ENCODE data around the gene KIF1C.
"Not testable (repeated sequence)": the region's sequence is repeated elsewhere in the genome, so short reads cannot be mapped to it uniquely, and the experiment has no call there.

The KIF1C gene

DNA sequence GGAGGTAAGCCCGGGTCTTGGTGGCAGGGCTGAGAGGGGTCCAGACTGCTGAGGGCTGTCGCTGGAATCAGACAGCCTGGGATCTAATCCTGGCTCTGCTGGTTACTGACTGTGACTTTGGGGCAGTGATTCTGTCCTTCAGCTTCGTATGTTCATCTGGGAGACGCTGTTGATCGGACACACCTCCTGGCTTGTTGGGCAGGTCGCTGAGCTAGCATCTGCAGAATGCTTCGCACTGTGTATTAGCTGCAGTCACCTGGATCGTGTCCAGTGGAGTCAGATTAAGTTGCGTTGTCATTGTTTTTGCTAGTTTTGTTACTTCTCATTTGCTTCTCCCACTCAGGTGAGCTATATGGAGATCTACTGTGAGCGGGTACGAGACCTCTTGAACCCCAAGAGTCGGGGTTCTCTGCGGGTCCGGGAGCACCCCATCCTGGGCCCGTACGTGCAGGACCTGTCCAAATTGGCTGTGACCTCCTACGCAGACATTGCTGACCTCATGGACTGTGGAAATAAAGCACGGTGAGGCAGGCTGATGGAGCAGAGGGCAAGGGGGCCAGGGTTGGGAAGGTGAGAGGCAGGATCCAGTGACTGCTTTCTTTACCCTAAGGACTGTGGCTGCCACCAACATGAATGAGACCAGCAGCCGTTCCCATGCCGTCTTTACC is 4.5 kb downstream of the KIF1C start:
- no peak for DNase-seq

GRCh38 chr17:5003214-5003867 is 5.6 kb downstream of the KIF1C start:
- DNase-seq, result no peak

DNA sequence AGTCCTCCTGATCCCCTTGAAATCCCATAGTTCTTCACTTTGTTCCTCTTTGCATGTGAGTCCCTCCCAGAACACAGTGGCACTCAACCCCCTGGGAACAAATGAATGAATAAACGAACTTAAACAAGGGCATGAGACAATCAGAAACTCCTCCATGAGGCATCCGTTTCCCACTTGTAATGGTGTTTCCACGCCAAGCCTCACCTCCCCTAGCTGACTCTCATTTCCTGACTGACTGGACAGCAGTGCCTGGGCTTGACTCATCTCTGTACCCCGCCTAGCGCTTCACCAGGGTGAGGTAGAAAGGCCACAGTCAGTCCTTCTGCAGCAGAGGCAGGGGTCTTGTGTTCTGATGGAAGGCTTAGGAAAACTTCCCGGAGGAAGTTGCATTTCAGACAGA is 14.2 kb downstream of the KIF1C start:
- no peak for DNase-seq

DNA sequence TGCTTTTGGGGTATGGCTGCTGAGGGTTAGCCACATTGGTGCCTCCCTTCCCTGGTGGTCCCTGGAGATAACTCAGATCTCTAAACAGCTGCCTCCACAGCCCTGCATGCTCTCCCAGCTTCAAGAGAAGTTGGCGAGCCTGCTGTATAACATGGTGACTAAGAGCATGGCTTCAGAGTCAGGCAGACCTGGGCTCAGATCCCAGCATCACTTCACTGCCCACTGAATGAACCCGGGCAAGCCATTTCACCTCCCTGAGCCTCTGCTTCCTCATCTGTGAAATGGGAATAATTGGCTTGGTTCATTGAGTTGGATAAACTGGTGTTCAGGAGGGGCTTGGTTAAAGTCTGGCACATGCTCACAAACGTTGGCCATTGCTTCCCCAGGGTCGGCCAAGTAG is 16.6 kb downstream of the KIF1C start:
- DNase-seq, result no peak

DNA sequence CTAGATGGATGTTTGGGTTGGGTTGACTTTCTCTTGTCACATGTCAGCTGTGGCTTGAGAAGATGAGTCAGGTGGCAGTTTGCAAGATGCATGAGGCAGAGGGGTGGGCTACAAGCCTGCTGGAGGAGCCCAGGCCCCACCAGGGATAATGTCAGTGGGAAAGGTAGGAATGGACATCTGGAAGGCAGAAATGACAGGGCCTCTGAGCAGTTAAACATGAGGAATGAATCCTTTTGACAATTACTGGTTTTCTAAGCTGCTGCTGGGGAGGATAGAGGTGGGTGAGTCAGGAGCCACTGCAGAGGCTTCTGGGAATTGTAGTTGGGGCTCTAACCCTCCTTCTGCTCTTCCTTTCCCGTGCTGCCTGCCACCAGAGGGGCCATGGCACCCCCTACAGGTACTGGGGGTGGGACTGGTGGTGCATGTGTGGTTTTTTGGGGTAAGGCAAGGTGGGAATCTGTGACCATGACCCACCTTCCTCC is 21.8 kb downstream of the KIF1C start:
- DNase-seq, result no peak

DNA sequence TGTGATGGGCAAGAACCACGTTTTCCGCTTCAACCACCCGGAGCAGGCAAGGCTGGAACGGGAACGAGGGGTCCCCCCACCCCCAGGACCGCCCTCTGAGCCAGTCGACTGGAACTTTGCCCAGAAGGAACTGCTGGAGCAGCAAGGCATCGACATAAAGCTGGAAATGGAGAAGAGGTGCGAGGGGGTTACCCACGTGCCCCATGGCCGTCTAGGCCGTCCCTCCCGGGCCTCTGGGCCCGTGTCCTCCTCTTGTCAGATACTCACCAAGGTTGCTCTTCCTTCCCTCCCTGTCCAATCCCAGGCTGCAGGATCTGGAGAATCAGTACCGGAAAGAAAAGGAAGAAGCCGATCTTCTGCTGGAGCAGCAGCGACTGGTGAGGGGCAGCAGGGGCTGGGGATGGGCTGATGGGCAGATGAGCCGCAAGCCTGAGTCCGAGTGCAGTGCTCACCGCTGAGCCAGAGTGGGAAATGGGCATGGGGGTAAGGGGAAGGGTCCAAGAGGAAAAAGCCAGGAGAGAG is 22.8 kb downstream of the KIF1C start:
- no peak for DNase-seq

GRCh38 chr17:5022171-5022711 is 24.5 kb downstream of the KIF1C start:
- DNase-seq, result no peak

DNA sequence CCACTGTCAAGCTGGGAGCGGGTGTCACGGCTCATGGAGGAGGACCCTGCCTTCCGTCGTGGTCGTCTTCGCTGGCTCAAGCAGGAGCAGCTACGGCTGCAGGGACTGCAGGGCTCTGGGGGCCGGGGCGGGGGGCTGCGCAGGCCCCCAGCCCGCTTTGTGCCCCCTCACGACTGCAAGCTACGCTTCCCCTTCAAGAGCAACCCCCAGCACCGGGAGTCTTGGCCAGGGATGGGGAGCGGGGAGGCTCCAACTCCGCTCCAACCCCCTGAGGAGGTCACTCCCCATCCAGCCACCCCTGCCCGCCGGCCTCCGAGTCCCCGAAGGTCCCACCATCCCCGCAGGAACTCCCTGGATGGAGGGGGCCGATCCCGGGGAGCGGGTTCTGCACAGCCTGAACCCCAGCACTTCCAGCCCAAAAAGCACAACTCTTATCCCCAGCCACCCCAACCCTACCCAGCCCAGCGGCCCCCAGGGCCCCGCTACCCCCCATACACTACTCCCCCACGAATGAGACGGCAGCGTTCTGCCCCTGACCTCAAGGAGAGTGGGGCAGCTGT is 25.9 kb downstream of the KIF1C start:
- DNase-seq, result no peak

- DNase-seq, result no peak
Observed at GRCh38 chr17:5024604-5025003, 26.9 kb downstream of the KIF1C start.

- DNase-seq, result no peak
Observed at GRCh38 chr17:5027299-5027698, 29.5 kb downstream of the KIF1C start.

DNA sequence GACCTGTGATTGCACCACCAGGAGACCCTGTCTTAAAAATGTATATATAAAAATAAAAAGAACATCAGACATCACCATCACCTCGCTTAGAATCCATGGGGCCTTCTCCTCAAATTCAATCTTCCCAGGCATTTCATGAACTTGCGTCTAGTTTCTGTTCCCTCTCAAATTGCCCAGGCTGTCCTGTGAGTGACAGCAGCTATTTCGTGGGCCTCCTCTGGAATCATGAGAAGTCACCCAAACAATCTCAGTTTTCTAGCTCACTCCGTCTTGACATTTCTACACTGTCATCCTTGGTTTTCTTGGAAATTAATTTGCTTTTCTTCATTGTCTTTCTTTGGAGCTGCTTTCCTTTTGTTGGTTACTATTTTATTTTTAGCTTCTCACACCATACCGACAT is 30.2 kb downstream of the KIF1C start:
- no peak for DNase-seq

GRCh38 chr17:5030168-5030567 is 32.4 kb downstream of the KIF1C start:
- not testable (repeated sequence) for DNase-seq

GRCh38 chr17:5031365-5032082 is 33.8 kb downstream of the KIF1C start:
- peak in 1 of 2 experiments; percentile 12 for DNase-seq

DNA sequence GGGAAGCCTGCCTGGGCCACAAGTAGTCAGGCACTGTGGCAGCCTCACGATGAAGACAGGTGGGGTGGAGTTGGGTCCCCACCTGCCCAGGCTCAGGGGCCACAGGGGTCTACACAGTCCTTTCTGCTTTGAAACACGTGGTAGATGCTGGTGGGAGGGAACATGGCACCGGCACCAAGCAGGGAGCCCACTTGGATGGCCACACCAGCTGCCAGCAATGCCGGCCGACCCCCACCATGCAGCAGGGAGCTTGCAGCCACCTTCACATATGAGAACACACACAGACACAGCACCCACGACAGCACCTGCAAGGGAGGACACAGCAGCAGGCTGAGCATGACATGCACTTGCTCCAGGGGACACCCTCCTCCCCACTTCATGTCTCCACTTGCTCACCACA is 35.1 kb downstream of the KIF1C start:
- no peak for DNase-seq

DNA sequence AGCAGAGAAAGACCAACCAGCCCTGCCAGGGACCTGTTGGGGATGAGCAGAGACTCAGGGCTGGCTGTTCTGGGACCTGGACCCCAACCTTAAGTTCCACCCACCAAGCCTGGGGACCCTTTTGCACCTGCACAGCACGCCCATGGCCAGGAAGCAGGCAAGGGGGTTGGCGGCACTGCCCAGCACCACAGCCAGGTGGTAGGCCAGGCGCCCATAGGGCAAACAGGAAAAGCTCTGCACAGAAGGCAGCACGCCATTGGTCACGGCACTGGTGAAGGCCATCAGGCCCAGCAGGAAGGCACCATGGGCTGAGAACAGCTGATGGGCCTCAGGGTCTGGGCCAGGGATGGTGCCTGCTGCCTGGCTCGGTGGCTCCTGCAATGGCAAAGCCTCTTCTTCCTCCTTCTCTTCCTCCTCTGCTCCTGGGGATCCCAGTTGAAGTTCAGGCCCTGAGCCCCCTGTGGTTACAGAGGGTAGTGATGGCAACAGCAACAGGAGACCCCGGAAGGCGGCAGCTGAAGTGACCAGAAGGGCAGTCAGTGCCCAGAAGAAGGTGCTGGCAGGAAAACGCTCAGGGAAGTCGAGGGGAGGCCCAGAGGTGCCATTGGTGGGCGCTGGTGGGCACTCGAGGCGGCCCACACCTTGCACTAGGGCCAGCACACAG is 35.7 kb downstream of the KIF1C start:
- DNase-seq, result no peak

DNA sequence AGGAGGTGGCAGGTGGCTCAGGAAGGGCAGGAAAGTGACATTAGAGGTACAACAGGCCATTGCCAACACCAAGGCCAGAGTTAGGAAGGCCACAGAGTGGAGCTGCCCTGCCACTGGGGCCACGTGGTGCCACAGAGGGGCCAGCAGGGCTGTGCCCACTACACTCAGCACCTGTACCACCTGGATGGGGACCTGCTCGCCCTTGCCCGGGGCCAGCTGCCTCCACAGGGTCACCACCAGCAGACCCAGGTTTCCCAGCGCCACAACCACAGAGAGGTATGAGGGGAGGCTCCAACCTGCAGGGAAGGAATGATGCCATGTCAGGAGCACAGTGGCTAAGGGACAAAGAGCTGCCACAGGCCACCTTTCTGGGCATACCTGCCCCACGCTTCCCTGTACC is 36.3 kb downstream of the KIF1C start:
- no peak for DNase-seq

GRCh38 chr17:5034651-5035050 is 36.9 kb downstream of the KIF1C start:
- DNase-seq, result no peak

- DNase-seq, result no peak
Observed at GRCh38 chr17:5035315-5035714, 37.6 kb downstream of the KIF1C start, which contains the start of gene SLC52A1. SLC52A1 (minus strand) TSS chr17:5035426; CDS start chr17:5034606, 820 bp downstream.

DNA sequence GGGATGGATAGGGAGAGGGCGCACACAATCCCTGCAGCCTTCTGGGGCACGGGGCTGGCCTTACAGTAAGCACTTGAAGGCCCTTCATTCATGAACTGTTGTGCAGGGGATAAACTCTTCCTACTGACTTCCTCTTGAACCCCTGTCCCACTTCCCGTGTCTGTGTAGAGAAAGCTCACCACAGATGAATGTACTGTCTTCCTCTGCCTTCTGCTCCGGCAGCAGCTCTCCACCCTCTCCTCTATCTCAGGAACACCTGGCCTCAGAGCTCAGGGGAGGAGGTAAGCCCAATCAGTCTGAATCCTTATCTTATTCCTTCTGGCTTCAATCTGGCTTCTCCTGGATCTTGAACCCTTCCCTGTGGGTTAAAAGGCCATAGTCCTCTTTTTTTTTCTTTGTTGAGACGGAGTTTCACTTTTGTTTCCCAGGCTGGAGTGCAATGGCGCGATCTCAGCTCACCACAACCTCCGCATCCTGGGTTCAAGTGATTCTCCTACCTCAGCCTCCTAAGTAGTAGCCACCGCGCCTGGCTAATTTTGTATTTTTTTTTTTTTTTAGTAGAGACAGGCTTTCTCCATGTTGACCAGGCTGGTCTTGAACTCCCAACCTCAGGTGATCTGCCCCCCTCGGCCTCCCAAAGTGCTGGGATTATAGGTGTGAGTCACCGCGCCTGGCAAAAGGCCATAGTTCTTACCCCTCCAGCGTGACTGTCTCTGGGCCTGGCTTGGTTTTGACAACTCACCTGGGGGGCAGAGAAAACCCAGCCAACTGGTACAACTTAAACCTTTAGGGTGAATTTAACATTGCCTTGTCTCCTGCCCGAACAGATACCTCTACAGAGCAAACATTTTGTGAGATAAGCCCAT is 44.6 kb downstream of the KIF1C start:
- no peak for DNase-seq

GRCh38 chr17:5043524-5043923 is 45.8 kb downstream of the KIF1C start:
- DNase-seq, result no peak

DNA sequence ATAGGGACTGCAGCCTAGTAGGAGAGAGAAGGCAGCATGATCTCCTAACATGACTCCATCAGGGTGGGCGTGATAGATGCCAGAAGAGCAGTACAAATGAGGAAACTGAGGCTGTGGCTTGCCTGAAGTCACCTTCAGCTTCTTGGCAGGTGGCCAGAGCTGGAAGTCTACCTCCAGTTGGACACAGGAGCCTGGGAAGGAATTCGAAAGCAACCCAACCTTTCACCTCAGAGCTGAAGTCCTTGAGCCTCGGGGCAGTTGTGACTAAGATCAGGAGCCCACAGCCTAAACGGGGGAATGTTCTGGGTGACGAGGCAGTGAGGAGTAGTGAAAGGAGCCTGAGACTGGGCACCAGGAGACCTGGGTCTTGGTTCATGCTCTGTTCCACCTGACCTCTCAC is 46.9 kb downstream of the KIF1C start:
- DNase-seq, result no peak

- no peak for DNase-seq
Observed at GRCh38 chr17:5045496-5045895, 47.7 kb downstream of the KIF1C start.
